GM20431 (cell line): ENCODE results near the gene SMIM38.

Source experiments
- in situ Hi-C: fragments of 300-500 bp; cut with MseI, MboI; formaldehyde crosslinking; loops from one replicate; pipeline ENCODE4 v1.15.0; 2020; ENCODE audit warnings: low sequenced_read_pairs; ENCODE audit not compliant: unreplicated experiment

Gene SMIM38

DNA sequence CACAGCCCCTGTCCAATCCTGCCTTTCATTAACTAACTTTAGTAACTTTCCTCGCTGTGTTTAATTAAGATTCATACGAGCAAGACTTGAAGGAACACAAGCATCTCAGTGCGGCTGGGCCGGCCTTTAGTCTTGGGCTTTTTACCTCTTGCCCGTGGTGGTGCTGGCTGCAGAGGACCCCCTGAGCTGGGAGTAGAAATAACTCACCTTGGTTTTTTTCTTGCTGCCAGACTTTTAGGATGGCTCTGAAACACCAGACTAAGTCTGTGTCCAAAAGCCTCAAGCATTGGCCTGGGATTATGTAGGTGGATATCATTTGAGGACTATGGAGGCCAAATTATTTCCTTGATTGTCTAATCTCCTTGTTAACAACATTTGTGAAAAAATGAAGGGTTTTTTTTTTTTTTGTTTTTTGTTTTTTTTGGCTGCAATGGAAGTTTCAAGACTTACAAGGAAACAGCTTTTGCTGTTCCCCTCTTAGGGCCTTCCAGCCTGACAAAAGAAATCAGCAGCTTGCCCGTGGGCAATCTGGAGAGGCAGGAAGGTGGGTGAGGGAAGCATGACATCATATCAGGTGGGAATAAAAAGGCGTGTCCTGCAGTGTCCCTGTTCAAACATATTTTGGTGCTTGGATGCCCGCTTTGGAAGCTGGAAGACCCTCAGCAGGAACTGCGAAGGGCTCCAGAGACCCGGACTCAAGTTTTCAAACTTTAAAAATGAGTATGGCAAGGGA is 44.0 kb downstream of the SMIM38 start:
- in situ Hi-C loops, result no loop called here

DNA sequence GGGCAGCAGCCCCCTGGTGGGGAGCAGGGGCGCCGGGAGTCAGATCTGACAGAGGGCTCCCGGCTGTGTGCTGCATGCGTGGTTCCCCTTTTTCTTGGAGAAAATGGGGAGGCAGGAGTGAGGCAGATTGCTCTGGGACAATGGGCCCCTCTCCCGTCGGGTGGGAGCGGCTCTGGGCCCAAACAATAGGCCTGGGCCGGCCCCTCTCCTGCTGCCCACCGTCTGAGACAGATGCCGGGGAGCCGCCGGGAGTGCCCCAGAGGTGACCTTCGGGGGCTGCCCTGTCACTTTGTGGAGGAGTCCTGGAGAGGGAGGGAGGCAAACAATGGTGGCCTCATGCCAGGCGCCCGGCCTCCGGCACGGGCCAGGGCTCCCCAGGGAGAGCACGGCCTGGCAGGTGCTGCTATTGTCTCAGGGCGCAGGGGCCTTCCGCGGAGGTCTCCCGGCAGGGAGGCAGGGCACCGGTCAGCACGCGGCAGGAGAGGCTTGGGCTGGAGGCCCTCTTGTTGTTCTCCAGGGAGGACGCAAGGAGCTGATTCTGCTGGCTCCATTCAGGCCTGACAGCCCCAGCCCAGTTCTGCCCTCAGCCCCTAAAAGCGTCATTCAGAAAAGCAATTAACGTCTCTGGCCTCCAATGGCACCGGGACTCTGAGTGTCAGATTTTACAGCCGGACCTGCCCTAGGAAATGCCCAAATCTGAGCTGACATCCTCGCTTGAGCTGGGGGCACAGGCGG is 44.8 kb downstream of the SMIM38 start:
- in situ Hi-C loops, result no loop called here

DNA sequence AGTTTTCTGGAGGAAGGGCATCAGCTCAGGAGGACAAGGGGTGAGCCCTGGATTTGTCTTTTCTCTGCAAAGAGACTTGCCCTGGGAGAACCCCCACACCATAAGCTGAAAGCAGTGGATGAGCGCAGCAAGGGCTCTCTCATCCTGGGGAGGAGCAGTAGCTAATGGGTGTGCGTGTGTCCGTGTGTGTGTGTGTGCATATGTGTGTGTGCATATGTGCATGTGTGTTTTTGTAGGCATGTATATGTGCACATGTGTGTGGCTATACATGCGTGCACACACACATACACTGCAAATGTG is 45.3 kb downstream of the SMIM38 start:
- in situ Hi-C loops, result no loop called here

DNA sequence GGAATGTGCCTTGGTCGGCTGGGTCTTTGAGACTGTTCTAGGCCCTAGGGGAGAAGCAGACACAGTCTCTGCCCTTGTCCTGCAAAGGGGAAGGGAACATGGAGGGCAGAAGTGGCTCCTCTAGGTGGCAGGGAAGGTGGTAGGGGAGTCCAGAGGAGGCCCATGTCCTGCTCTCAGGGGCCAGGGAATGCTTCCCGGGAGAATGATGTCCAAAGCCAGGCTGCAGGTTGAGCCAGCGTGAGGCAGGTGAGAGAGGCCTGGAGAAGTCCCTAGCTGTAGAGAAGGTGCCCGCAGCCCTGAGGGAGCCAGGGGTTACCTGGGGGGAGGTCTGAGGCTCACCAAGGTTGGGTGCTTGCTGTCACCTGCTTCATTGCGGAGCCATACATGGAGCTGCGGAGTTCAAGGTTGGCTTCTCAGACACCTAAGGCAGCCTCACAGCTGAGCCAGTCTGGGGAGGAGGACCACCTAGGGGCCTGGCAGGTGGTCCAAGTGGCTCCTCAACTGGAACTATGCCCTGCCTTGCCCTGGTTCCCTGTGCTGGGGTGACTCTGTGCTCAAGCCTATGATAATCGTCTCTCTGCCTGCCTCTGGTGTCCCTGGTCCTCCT is 46.1 kb downstream of the SMIM38 start:
- in situ Hi-C loops, result no loop called here

DNA sequence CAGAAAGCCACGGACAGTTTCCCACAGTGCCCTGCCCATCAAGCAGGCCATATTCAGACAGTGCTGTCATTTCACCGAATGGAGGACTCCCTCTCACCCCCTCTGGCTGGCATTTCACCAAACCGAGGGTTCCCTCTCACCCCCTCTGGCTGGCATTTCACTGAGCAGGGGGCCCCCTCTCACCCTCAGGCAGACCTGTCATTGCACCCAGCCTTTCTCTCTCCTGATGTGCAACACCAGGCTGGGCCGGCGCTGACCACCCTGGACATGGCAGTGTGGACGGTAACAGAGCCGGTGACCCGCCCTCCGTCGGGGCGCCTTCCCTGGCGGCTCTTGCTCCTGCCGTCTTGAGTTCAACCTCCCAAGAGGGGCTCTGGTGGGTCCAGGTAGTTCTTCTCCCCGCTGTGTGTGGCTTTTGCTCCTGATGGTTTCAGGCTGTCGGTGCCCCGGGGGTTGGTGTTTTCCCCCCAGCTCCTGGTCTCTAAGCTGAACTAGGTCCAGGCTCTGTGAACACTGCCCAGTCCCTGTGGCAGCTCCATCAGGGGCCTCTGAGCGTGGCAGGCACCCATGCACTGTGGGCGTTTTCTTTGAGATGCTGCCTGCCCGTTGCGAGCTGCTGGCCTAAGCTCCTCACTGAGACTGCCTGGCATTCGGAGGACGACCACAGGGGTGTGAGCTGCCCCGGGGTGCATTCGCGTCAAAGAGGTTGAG is 46.9 kb downstream of the SMIM38 start:
- in situ Hi-C loops, result no loop called here

DNA sequence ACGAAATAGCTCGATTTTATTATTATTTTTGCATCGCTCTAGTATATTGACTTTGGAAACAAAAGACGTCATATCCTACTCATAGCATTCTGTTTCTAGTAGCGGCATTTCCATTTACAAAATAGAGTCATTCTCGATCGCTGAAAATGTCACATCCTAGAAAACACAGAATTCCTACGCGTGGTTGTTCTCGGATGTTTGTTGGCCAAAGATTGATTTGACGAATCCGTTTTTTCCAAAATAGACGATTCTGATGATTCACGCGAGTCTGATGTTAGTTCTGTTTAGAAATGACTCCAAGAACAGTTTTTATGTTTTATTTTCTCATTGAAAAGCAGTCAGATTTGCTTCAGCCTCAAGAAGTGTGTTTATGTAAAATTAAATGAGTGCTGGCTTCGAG is 47.6 kb downstream of the SMIM38 start:
- in situ Hi-C loops, result no loop called here

DNA sequence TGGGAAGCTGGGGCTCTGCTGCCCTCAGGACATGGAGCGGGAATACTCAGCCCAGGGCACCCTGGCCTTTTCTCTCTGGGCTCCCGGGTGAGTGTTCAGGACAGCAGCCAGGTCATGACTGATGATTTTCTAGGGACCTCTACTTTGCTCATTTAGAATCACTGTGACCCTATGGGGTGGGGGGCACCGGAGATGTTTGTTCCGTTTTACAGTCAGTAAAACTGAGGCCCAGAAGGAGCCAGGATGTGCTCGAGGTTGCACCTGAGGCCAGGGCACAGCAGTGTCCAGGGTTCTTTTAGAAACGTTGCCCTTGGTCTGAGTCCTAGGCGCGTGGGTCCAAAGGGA is 48.1 kb downstream of the SMIM38 start:
- in situ Hi-C loops, result no loop called here

DNA sequence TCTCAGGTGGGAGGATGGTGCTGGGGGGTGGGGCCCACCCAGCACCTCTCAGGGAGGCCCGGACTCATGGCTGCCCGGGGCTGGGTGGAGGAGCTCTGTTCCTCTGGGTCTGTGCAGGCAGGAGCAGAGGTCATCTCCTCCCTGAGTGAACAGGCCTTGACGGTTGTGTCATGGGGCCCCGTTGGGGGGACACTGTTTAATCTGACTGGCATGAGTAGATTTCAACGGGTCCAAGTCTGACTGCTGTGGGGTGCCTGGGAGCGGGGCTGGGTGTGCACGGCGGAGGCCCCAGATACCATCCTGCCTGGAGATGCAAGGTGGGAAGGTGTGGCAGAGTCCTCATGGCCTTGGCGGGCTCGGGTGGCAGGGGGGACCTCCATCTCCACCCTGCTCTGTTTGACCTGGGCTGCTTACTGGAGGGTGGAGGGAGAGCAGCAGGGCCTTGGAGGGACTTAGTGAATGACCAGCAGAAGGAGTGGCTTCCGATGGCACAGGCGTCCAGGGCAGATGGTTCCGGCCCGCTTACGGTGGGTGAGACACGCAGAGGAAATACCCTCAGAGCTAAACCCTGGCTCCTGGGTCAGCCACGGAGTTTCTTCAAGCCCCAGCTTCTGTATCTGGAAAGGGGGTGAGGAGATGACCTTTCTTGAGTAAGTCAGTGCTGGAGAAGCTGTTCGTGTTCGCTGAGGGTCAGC is 48.7 kb downstream of the SMIM38 start:
- in situ Hi-C loops, result no loop called here

DNA sequence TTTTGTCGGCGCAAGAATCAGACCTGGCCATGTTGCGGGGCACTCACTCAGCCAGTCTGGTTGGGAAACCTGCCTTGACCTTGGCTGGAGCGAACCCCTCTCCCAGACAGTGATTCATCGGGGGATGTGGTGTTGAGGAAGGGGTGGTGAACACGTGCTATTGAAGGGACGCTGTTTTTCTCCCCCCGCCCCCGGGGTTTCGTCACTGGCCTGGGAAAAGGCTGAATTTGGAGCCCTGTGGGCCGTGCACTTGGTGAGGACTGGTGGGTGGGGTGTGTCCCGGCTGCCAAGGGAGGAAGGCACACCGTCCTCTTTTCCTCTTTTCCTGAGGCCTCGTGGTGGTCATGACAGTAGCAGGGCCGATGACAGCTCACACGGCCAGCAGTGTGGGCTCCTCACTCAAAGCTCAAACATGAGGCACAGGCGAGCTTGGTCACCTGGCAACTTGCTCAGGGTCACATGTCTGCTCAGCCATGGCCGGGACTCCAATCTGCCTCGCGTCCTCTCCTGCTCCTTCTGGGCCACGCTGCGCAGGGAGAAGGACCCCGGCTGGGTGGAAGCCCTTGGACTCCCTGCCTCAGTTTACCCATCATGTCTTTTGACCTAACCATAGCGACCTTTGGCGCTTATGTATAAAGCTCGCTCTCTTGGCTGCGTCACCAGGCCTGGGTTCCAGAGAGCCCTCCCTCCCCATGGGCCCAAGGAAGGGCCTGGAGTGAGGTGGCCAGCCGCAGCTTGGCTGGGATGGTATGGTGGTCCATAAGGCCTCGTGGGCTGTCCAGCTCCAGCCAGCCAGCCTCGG is 49.4 kb downstream of the SMIM38 start:
- in situ Hi-C loops, result no loop called here
